HepG2 (cell line): ENCODE data around the gene PSAP. TPM values are rescaled to one million over a fixed set of nuclear protein-coding genes. Genes with fewer than 3 reads are reported as not detected.

Experiments
- AKNA ChIP-seq: sonication (generic); formaldehyde crosslinking; IDR thresholded peaks from 2 replicates; pipeline ENCODE4 v1.4.0; 2020; ENCODE audit warnings: missing genetic modification reagents, borderline replicate concordance
- CENPBD1 ChIP-seq: sonication (generic); formaldehyde crosslinking; IDR thresholded peaks from 2 replicates; pipeline ENCODE4 v1.8.0; 2022; ENCODE audit warnings: missing genetic modification reagents, low read depth, mild to moderate bottlenecking, borderline replicate concordance
- EHMT2 ChIP-seq: fragments of 200-600 bp; sonication (generic); IDR thresholded peaks from 2 replicates; pipeline ENCODE4 v1.7.0; 2017; ENCODE audit warnings: antibody characterized with exemption, low read depth, low read length, borderline replicate concordance
- ETV5 ChIP-seq: IDR thresholded peaks from 2 replicates; pipeline ENCODE4 v1.6.1; 2018; ENCODE audit warnings: missing biosample characterization, missing genetic modification reagents, inconsistent platforms, borderline replicate concordance
- FOSL2 ChIP-seq: sonication (generic); formaldehyde crosslinking; IDR thresholded peaks from 2 replicates; pipeline ENCODE4 v1.4.0; 2020; ENCODE audit warnings: missing genetic modification reagents
- FOXA1 ChIP-seq, 2 experiments: fragments of 450-650 bp in 1 of 2; sonication (generic) in 1 of 2; formaldehyde crosslinking in 1 of 2; IDR thresholded peaks; 2 replicates each; pipeline versions ENCODE4 v1.4.0 to v1.6.1; 2016 to 2020; ENCODE audit warnings: missing genetic modification reagents in 1 of 2
- GATAD2A ChIP-seq: IDR thresholded peaks from 2 replicates; pipeline ENCODE4 v1.6.1; 2016
- KDM4B ChIP-seq: sonication (generic); formaldehyde crosslinking; IDR thresholded peaks from 2 replicates; pipeline ENCODE4 v1.4.0; 2020; ENCODE audit warnings: missing genetic modification reagents
- MATR3 ChIP-seq: sonication (generic); formaldehyde crosslinking; IDR thresholded peaks from 2 replicates; pipeline ENCODE4 v1.4.0; 2020; ENCODE audit warnings: missing genetic modification reagents
- RCOR2 ChIP-seq: IDR thresholded peaks from 2 replicates; pipeline ENCODE4 v1.6.1; 2016; ENCODE audit warnings: missing biosample characterization, missing genetic modification reagents
- SNRNP70 ChIP-seq: fragments of 200-400 bp; formaldehyde crosslinking; IDR thresholded peaks from 2 replicates; pipeline ENCODE4 v1.6.1; 2017; ENCODE audit warnings: mild to moderate bottlenecking, low read depth, low read length, moderate library complexity
- TBX2 ChIP-seq: sonication (generic); formaldehyde crosslinking; IDR thresholded peaks from 2 replicates; pipeline ENCODE4 v1.5.0; 2020; ENCODE audit warnings: missing genetic modification reagents, mild to moderate bottlenecking, borderline replicate concordance
- UBTF ChIP-seq: sonication (generic); formaldehyde crosslinking; IDR thresholded peaks from 2 replicates; pipeline ENCODE4 v1.4.0; 2020; ENCODE audit warnings: mild to moderate bottlenecking, missing genetic modification reagents
- ZBTB2 ChIP-seq: sonication (generic); formaldehyde crosslinking; IDR thresholded peaks from 2 replicates; pipeline ENCODE4 v1.8.0; 2022; ENCODE audit warnings: low read depth, missing genetic modification reagents
- ZBTB3 ChIP-seq: sonication (generic); formaldehyde crosslinking; IDR thresholded peaks from 2 replicates; pipeline ENCODE4 v1.4.0; 2020; ENCODE audit warnings: low read depth, mild to moderate bottlenecking, moderate library complexity, missing genetic modification reagents, borderline replicate concordance
- ZNF264 ChIP-seq: sonication (generic); formaldehyde crosslinking; IDR thresholded peaks from 2 replicates; pipeline ENCODE4 v1.4.0; 2020; ENCODE audit warnings: missing genetic modification reagents
- ZNF350 ChIP-seq: sonication (generic); formaldehyde crosslinking; IDR thresholded peaks from 2 replicates; pipeline ENCODE4 v1.4.0; 2020; ENCODE audit warnings: mild to moderate bottlenecking, low read depth, missing genetic modification reagents, borderline replicate concordance
- ZNF563 ChIP-seq: sonication (generic); formaldehyde crosslinking; IDR thresholded peaks from 2 replicates; pipeline ENCODE4 v1.8.0; 2022; ENCODE audit warnings: mild to moderate bottlenecking, moderate library complexity, missing genetic modification reagents
- ZNF691 ChIP-seq: sonication (generic); formaldehyde crosslinking; IDR thresholded peaks from 2 replicates; pipeline ENCODE4 v1.4.0; 2020; ENCODE audit warnings: missing genetic modification reagents, low read depth, mild to moderate bottlenecking, borderline replicate concordance
- polyA plus RNA-seq, 8 experiments: library from polyadenylated mRNA; depleted of rRNA in 3 of 8; stranded (reverse) in 7 of 8; unstranded in 1 of 8; fragments of >200 nt; fragmentation: Illumina TruSeq in 4 of 8; extraction: Trizol in 4 of 8; gene quantifications; 2 replicates each; pipeline versions ENCODE4 v1.2.1 to v1.2.3, GENCODE V29; 2011 to 2016; ENCODE audit warnings: low read depth in 4 of 8, missing spikeins in 1 of 8, mixed read lengths in 1 of 8; ENCODE audit not compliant: insufficient read depth in 1 of 8
- total RNA-seq, 5 experiments: library from RNA; depleted of rRNA; stranded (reverse); fragments of >200 nt; fragmentation: Illumina TruSeq; extraction: Trizol; gene quantifications; 2 replicates each; pipeline ENCODE4 v1.2.3, GENCODE V29; 2016; ENCODE audit warnings: low read depth in 1 of 5

Gene PSAP
- total and polyA plus RNA-seq, 2 of the 13 experiments (the other 11 are each of a cell fraction or from before 2014, with no cell fraction given), result 323 to 643 TPM

GRCh38 chr10:71766717-71767419 is 84.2 kb downstream of the PSAP start (continued):
- TF ChIP-seq AKNA (CRISPR knock-in tag) (no peak), KDM4B (0 out of 2 replicates have a peak, but pooled peaks have one; percentile 32), SNRNP70 (no peak), ETV5 (peak; percentile 51; the same call in 1 of the 2 replicates), UBTF (CRISPR knock-in tag) (no peak), ZNF264 (0 out of 2 replicates have a peak, but pooled peaks have one; percentile 21), ZBTB2 (CRISPR knock-in tag) (no peak), EHMT2 (no peak), TBX2 (peak; percentile 71), FOXA1 (IDR thresholded peaks at IDR 0.05) (no peak), FOXA1 (CRISPR knock-in tag; IDR thresholded peaks at IDR 0.05) (peak; percentile 56), ZBTB3 (CRISPR knock-in tag) (no peak), GATAD2A (CRISPR knock-in tag) (peak; percentile 44; the same call in 1 of the 2 replicates), RCOR2 (CRISPR knock-in tag) (peak; percentile 46; the same call in 1 of the 2 replicates), CENPBD1 (no peak), ZNF350 (0 out of 2 replicates have a peak, but pooled peaks have one; percentile 27), ZNF563 (CRISPR knock-in tag) (no peak), FOSL2 (CRISPR knock-in tag) (peak; percentile 95), MATR3 (no peak), ZNF691 (CRISPR knock-in tag) (no peak)
